Activated CD8-positive, alpha-beta T cell treated with anti-CD3 and anti-CD28 coated beads for 36 hours (primary cell): Measurements from ENCODE around the gene RIOK1. TPM values are rescaled to one million over a fixed set of nuclear protein-coding genes. Genes with fewer than 3 reads are reported as not detected.

Experiments
- ATAC-seq: fragments of 200-7000 bp; cut with Tn5 transposase; one replicate; pipeline ENCODE4 v1.10.0; 2021; ENCODE audit warnings: mild to moderate bottlenecking, moderate library complexity
- CTCF ChIA-PET: fragments of 350-600 bp; sonication (Branson Sonifier 250); formaldehyde crosslinking; loops from one replicate; lab custom pipeline; 2021; ENCODE audit warnings: antibody characterized with exemption; lab: Charles Lee
- POLR2A ChIA-PET: fragments of 350-600 bp; sonication (Branson Sonifier 250); formaldehyde crosslinking; loops from one replicate; lab custom pipeline; 2021; ENCODE audit warnings: antibody characterized with exemption; lab: Charles Lee
- DNase-seq: peaks from one replicate; pipeline ENCODE4 v3.0.0-alpha.2; 2020
- H3K27ac Mint-ChIP-seq: one replicate; pipeline ENCODE4 v1.8.0; 2021; ENCODE audit warnings: mild to moderate bottlenecking, mixed read lengths
- H3K27me3 Mint-ChIP-seq: one replicate; pipeline ENCODE4 v1.8.0; 2021; ENCODE audit warnings: mixed read lengths
- H3K36me3 Mint-ChIP-seq: one replicate; pipeline ENCODE4 v1.8.0; 2021; ENCODE audit warnings: low read depth, mixed read lengths
- H3K4me1 Mint-ChIP-seq: one replicate; pipeline ENCODE4 v1.8.0; 2021; ENCODE audit warnings: low read depth, mixed read lengths
- H3K4me3 Mint-ChIP-seq: one replicate; pipeline ENCODE4 v1.8.0; 2021; ENCODE audit warnings: mild to moderate bottlenecking, moderate library complexity, mixed read lengths
- H3K9me3 Mint-ChIP-seq: one replicate; pipeline ENCODE4 v1.8.0; 2021; ENCODE audit warnings: mixed read lengths
- intact Hi-C: fragments of 100-400 bp; cut with micrococcal nuclease; formaldehyde crosslinking; loops from one replicate; pipeline ENCODE4 v1.10.0; 2022
- total RNA-seq, 2 experiments: library from RNA; stranded (reverse); gene quantifications; one replicate each; pipeline ENCODE4 v1.2.3, GENCODE V29; 2021
- TF ChIP-seq, protein P1 (sequence below): fragments of 200-600 bp; IDR thresholded peaks from one replicate; pipeline ENCODE4 v1.8.0; 2022; ENCODE audit warnings: antibody characterized with exemption, mild to moderate bottlenecking

RIOK1 gene
- total RNA-seq, 2 experiments from 2014 or later: 46.8 to 50.0 TPM

GRCh38 chr6:7431674-7432390 lies 42.2 kb downstream of the RIOK1 start:
- Mint-ChIP-seq H3K27me3 (peaks cover 4% of the 10 kb centered on the region), H3K4me3 (no peak overlapping the region), H3K27ac (no peak overlapping the region), H3K9me3 (peaks cover 7% of the 10 kb centered on the region), H3K36me3 (no peaks in the 10 kb centered on the region), H3K4me1 (no peaks in the 10 kb centered on the region)
- ChIA-PET POLR2A (no interaction called here), CTCF (no interaction called here)
- ATAC-seq: no peak
- intact Hi-C loops: no loop called here
- no peak for DNase-seq
- TF ChIP-seq, protein P1, sequence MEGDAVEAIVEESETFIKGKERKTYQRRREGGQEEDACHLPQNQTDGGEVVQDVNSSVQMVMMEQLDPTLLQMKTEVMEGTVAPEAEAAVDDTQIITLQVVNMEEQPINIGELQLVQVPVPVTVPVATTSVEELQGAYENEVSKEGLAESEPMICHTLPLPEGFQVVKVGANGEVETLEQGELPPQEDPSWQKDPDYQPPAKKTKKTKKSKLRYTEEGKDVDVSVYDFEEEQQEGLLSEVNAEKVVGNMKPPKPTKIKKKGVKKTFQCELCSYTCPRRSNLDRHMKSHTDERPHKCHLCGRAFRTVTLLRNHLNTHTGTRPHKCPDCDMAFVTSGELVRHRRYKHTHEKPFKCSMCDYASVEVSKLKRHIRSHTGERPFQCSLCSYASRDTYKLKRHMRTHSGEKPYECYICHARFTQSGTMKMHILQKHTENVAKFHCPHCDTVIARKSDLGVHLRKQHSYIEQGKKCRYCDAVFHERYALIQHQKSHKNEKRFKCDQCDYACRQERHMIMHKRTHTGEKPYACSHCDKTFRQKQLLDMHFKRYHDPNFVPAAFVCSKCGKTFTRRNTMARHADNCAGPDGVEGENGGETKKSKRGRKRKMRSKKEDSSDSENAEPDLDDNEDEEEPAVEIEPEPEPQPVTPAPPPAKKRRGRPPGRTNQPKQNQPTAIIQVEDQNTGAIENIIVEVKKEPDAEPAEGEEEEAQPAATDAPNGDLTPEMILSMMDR: no peak

DNA sequence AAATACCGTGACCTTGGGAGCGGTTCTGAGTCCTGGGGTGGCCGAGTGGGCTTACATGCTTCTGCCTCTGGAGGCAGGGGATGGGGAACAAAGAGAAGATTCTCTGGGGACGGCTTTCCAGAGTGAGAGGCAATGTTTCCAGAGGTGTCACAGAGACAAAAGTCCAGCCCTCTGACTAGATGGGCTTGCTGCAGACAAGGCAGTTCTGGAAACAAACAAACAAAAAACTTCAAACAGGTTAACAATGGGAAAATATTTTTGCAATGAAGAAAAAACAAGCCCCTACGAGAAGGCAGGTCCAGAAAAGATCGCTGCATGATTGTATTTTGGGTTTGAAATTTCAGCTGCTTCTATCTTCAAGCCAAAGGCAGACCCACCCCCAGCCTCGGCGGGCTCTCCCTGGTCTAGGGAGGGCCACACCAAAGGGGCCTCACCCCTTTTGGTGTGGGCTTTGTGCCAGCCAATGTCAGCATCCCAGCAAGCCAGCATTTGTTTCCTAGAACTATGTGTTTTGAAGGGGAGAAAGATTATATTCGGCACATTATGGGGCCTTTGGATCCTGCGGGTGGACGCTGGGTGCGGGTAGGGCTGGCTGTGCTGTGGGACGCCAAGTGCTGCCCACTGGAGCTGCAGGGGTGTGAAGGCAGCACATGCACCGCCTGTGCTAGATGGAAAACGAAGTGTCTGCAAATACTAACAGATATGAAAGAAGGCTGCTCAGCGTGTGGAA lies 42.9 kb downstream of the RIOK1 start:
- peaks cover 7% of the 10 kb centered on the region for H3K9me3 Mint-ChIP-seq
- DNase-seq (no peak), ATAC-seq (no peak)
- intact Hi-C loops: no loop called here
- H3K4me3 Mint-ChIP-seq: no peak overlapping the region
- H3K36me3 Mint-ChIP-seq: no peaks in the 10 kb centered on the region
- ChIA-PET CTCF (no interaction called here), POLR2A (no interaction called here)
- peaks cover 4% of the 10 kb centered on the region for H3K27me3 Mint-ChIP-seq
- TF ChIP-seq, protein P1: no peak
- H3K4me1 Mint-ChIP-seq: no peaks in the 10 kb centered on the region
- H3K27ac Mint-ChIP-seq: no peak overlapping the region

- no peak for ATAC-seq
- ChIA-PET CTCF (no interaction called here), POLR2A (no interaction called here)
- Mint-ChIP-seq H3K36me3 (no peaks in the 10 kb centered on the region), H3K9me3 (peaks cover 7% of the 10 kb centered on the region), H3K4me3 (no peak overlapping the region), H3K4me1 (no peaks in the 10 kb centered on the region), H3K27me3 (peaks cover 4% of the 10 kb centered on the region), H3K27ac (no peak overlapping the region)
- intact Hi-C loops: no loop called here
- TF ChIP-seq, protein P1: no peak
- DNase-seq: no peak
These were observed 43.6 kb downstream of the RIOK1 start for GRCh38 chr6:7433121-7433617.

- H3K27ac Mint-ChIP-seq: no peak overlapping the region
- CTCF ChIA-PET: no interaction called here
- POLR2A ChIA-PET: no interaction called here
- TF ChIP-seq, protein P1: no peak
- peaks cover 7% of the 10 kb centered on the region for H3K9me3 Mint-ChIP-seq
- no peak for DNase-seq
- no peak overlapping the region for H3K4me3 Mint-ChIP-seq
- H3K27me3 Mint-ChIP-seq: peaks cover 4% of the 10 kb centered on the region
- intact Hi-C loops: no loop called here
- no peaks in the 10 kb centered on the region for H3K36me3 Mint-ChIP-seq
- peaks cover 7% of the 10 kb centered on the region for H3K4me1 Mint-ChIP-seq
- ATAC-seq: no peak
These were observed 45.1 kb downstream of the RIOK1 start for GRCh38 chr6:7434672-7435071.

GRCh38 chr6:7438011-7438410 lies 48.4 kb downstream of the RIOK1 start:
- POLR2A ChIA-PET: no interaction called here
- no peak for ATAC-seq
- Mint-ChIP-seq H3K27me3 (peaks cover 7% of the 10 kb centered on the region), H3K4me1 (peaks cover 10% of the 10 kb centered on the region), H3K36me3 (no peaks in the 10 kb centered on the region), H3K9me3 (peaks cover 8% of the 10 kb centered on the region), H3K27ac (no peak overlapping the region), H3K4me3 (no peak overlapping the region)
- TF ChIP-seq, protein P1: no peak
- no peak for DNase-seq
- intact Hi-C loops: no loop called here
- CTCF ChIA-PET: interaction anchor here (1.2 kb wide), 1 partner anchor 17 kb away, joined by 3 read pairs; no protein-coding TSS in a partner anchor
